Epithelial cell of prostate (primary cell): ENCODE measurements around the gene MYO9A.
"Not testable (repeated sequence)": the region's sequence is repeated elsewhere in the genome, so short reads cannot be mapped to it uniquely, and the experiment has no call there.

Experiments used
- DNase-seq: peaks from one replicate; pipeline ENCODE4 v3.0.0-alpha.2; 2011; ENCODE audit warnings: low read depth, low spot score
- H3K27ac ChIP-seq: fragments of 450-650 bp; 2 replicates; pipeline ENCODE4 v1.5.1; 2017; ENCODE audit warnings: mild to moderate bottlenecking

The MYO9A gene

GRCh38 chr15:72050700-72051099 is 67.2 kb downstream of the MYO9A start:
- no peak for DNase-seq
- H3K27ac ChIP-seq, result no peak overlapping the region

- DNase-seq, result no peak
- no peak overlapping the region for H3K27ac ChIP-seq
These were observed 70.9 kb downstream of the MYO9A start for GRCh38 chr15:72047020-72047419.

DNA sequence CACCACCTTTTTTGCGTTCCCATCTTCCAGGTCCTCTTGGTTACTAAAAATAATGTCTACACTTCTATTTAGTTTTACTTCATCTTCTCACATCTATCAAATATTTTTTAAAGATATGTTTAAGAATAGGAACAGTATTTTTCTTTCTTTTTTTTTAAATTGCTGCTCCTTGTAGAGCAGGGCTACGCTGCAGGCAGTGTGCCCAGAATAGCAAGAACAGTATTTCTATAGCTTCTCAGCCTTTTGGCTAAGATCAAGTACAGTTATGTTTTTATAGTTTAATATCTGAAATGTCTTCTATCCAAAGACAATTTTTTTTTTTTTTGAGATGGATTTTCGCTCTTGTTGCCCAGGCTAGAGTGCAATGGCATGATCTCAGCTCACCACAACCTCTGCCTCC is 73.0 kb downstream of the MYO9A start:
- DNase-seq, result no peak
- no peak overlapping the region for H3K27ac ChIP-seq

GRCh38 chr15:72042865-72043264 is 75.1 kb downstream of the MYO9A start:
- DNase-seq, result no peak
- H3K27ac ChIP-seq, result peak overlapping the region; percentile 38

- peak overlapping the region; percentile 38 for H3K27ac ChIP-seq
- no peak for DNase-seq
These were observed 75.9 kb downstream of the MYO9A start for GRCh38 chr15:72042054-72042453.

- DNase-seq, result peak; percentile 60
- peak overlapping the region; percentile 11 for H3K27ac ChIP-seq
These were observed 80.6 kb downstream of the MYO9A start for GRCh38 chr15:72037321-72037720.

GRCh38 chr15:72034859-72035650 is 82.9 kb downstream of the MYO9A start:
- DNase-seq, result no peak
- no peak overlapping the region for H3K27ac ChIP-seq

- no peak for DNase-seq
These were observed 83.6 kb downstream of the MYO9A start for GRCh38 chr15:72034351-72034750.

DNA sequence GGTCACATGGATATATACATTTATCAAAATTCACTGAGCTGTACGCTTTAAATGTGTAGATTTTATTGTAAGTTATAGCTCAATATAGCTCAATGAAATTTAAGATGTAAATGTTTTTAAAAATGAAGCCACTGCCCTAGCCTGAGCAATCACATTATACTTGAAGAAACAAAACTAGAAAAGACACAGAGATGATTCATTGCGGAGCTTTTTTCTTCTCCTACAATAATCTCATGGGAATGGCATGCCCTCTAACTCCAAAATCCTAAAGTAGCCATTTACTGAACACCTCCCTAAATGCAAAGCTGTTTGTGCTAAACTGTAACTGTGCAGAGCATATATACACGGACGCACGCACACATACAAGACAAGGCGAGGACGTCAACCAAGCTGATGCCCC is 84.2 kb downstream of the MYO9A start:
- no peak for DNase-seq
- H3K27ac ChIP-seq, result no peak overlapping the region

More at GRCh38 chr15:72034351-72034750, 83.6 kb downstream of the MYO9A start:
- H3K27ac ChIP-seq, result no peak overlapping the region

DNA sequence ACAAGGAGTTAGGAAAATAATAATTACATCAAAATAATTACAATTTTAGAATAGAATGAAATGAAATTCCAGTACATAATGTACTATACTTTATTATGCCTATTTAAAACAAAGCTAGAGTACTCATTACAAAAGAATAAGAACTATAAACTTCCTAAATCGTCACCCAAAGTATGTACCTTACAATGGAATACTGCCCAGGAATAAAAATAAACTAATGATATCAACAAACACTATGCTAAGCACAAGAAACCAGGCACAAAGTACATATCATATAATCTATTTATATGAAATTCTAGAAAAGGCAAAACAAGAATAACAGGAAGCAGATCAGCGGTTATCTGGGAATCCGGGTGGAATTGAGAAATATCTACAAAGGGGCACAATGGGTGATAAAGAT is 84.7 kb downstream of the MYO9A start:
- H3K27ac ChIP-seq, result no peak overlapping the region
- DNase-seq, result no peak

- no peak overlapping the region for H3K27ac ChIP-seq
- no peak for DNase-seq
These were observed 96.3 kb downstream of the MYO9A start for GRCh38 chr15:72021604-72022003.

DNA sequence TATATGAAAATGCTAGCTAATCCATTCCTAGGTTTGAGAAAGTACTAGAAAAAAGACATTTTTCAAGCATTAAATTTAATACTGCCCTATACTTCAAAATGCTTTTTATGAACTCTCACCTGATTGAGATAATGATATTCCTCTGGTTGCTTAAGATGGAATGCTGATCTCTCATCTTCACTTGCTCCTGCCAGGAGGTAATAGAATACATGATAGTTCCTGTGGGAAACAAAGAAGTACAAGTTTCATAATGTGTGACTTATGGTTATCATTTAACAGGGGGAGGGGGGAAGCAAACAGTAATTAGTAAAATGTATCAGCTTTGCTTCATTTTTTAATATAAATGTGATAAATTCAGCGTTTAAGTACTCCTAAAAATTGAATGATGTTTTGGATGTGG is 97.2 kb downstream of the MYO9A start:
- H3K27ac ChIP-seq, result no peak overlapping the region
- DNase-seq, result no peak

GRCh38 chr15:72014555-72014954 is 103.4 kb downstream of the MYO9A start:
- DNase-seq, result not testable (repeated sequence)

GRCh38 chr15:72013703-72014102 is 104.2 kb downstream of the MYO9A start:
- DNase-seq, result no peak
- no peak overlapping the region for H3K27ac ChIP-seq

More at GRCh38 chr15:72014555-72014954, 103.4 kb downstream of the MYO9A start:
- H3K27ac ChIP-seq, result not testable (repeated sequence)

DNA sequence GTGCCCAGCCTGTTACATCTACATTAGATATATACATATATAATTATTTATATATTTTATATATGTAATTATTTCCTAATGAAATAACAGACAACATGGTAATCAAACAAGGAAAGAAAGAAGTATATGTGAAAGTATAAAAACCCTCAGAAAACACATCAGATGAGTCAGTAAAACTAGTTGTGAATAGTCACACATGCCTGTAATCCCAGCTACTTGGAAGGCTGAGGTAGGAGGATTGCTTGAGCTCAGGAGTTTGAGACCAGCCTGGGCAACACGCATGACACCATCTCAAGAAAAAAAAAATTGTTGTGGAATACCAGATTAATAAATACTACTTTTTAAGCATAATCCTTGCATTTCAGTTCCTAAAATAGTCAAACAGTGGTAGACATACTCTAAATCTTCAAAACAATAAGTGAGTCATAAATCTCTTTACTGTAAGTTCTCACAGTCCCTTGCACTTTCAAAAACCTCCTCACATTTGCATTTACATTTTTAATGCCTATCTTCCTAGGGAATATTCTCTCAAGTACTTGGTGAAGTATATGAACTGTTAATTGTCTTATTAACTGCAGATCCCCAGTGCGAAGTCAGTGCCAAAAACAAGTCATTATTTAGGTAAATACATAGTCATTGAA is 106.5 kb downstream of the MYO9A start:
- DNase-seq, result no peak
- no peak overlapping the region for H3K27ac ChIP-seq

- no peak overlapping the region for H3K27ac ChIP-seq
- no peak for DNase-seq
These were observed 108.7 kb downstream of the MYO9A start for GRCh38 chr15:72009222-72009621.

DNA sequence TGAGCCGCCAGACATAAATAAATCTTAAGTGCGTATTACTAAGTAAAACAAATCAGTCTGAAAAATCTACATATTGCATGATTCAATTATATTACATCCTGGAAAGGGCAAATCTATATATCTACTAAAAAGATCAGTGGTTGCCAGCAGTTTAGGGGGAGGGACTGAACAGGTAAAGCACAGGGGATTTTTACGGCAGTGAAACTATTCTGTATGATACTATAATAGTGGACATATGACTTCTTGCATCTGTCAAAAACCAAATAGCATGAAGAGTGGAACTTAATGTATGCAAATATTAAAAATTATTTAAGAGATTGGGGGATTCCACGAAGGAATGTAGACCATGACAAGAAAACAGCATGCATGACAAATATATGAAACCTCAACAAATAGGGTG is 111.6 kb downstream of the MYO9A start:
- no peak overlapping the region for H3K27ac ChIP-seq
- no peak for DNase-seq

GRCh38 chr15:72005483-72005882 is 112.5 kb downstream of the MYO9A start:
- no peak overlapping the region for H3K27ac ChIP-seq
- no peak for DNase-seq

DNA sequence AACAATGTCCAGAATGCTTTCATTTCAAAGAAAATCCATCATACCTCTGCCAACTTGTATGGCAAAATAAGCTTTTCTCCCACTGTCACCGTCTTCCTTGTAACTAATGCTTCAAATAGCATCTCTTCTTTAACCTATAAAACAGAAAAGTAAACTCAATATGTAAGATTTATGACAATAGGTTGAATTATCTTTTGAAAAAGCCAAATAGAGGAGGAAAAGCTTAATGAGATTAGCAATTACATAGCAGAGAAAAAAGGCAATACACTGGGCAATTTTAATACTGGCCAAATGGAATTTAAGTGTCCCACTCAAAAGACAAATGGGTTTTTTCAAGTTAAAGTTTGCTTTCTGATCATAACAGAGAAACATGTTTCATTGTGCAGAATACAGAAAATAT is 118.1 kb downstream of the MYO9A start:
- no peak overlapping the region for H3K27ac ChIP-seq
- no peak for DNase-seq

DNA sequence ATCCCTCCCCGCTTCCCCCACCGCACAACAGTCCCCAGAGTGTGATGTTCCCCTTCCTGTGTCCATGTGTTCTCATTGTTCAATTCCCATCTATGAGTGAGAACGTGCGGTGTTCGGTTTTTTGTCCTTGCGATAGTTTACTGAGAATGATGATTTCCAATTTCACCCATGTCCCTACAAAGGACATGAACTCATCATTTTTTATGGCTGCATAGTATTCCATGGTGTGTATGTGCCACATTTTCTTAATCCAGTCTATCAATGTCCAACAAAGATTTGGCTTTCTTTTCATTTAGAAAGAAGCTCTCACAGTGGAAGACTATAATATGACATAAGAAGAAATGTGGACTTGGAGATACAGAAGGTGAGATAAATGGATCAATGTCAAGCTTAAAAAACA is 119.2 kb downstream of the MYO9A start:
- not testable (repeated sequence) for H3K27ac ChIP-seq, DNase-seq

GRCh38 chr15:71997691-71998090 is 120.3 kb downstream of the MYO9A start:
- DNase-seq, result no peak

DNA sequence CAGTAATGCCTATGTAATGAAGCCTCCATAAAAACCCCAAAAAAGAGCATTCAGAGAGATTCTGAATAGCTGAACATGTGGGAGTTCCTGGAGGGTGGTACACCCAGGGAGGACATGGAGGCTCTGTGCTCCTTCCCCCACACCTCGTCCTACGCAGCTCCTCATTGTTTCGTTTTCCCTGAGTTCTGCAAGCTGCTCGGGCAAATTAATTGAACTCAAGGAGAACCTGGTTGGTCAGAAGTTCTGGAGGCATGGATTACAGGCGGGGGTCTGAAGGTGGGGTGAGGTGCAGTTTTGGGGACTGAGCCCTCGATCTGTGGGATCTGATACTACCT is 142.2 kb downstream of the MYO9A start:
- no peak for DNase-seq
- H3K27ac ChIP-seq, result peak overlapping the region; percentile 86

More at GRCh38 chr15:71997691-71998090, 120.3 kb downstream of the MYO9A start:
- no peak overlapping the region for H3K27ac ChIP-seq
